Left lung (tissue), 10 donors: ENCODE measurements around the gene PRSS57. TPM values are rescaled to one million over a fixed set of nuclear protein-coding genes. Genes with fewer than 3 reads are reported as not detected.
A peak's percentile ranks its signal among the peaks of the same experiment; 100 is the strongest.

Experiments used
- ATAC-seq: fragments of 200-7000 bp; cut with Tn5 transposase; one replicate; pipeline ENCODE4 v1.9.1; 2020; ENCODE audit warnings: moderate library complexity
- DNase-seq, 4 donors: peaks; one replicate each; pipeline ENCODE4 v3.0.0-alpha.2; 2013 to 2020
- H3K27ac ChIP-seq, 2 donors: fragments of 200-600 bp; sonication (generic) in 1 of 2; one replicate each; pipeline versions ENCODE4 v1.5.0 to v1.8.0; 2020 to 2021
- H3K27me3 ChIP-seq, 2 donors: fragments of 200-600 bp; sonication (generic) in 1 of 2; one replicate each; pipeline versions ENCODE4 v1.5.0 to v1.8.0; 2020 to 2021
- H3K36me3 ChIP-seq, 2 donors: fragments of 200-600 bp; sonication (generic) in 1 of 2; one replicate each; pipeline versions ENCODE4 v1.5.0 to v1.8.0; 2020 to 2021
- H3K4me1 ChIP-seq, 2 donors: fragments of 200-600 bp; one replicate each; pipeline ENCODE4 v1.8.0; 2021
- H3K4me3 ChIP-seq, 2 donors: fragments of 200-600 bp; sonication (generic) in 1 of 2; one replicate each; pipeline versions ENCODE4 v1.5.0 to v1.8.0; 2020 to 2021; ENCODE audit warnings: mild to moderate bottlenecking in 1 of 2
- H3K9me3 ChIP-seq, 2 donors: fragments of 200-600 bp; sonication (generic) in 1 of 2; one replicate each; pipeline versions ENCODE4 v1.5.0 to v1.8.0; 2020 to 2021
- CTCF ChIP-seq, 2 donors: fragments of 200-600 bp; sonication (generic) in 1 of 2; IDR thresholded peaks; one replicate each; pipeline versions ENCODE4 v1.5.0 to v1.8.0; 2021; ENCODE audit warnings: antibody characterized with exemption in 2 of 2
- intact Hi-C, 2 donors: fragments of 100-400 bp; cut with DNase I; formaldehyde crosslinking; loops; one replicate each; pipeline versions ENCODE4 v1.11.2 to v1.14.2; 2022
- polyA plus RNA-seq, 6 donors: library from polyadenylated mRNA; unstranded; fragments of 120-200 nt; gene quantifications; one replicate each; pipeline ENCODE4 v1.2.1, GENCODE V29; 2013; ENCODE audit not compliant: insufficient read length in 6 of 6
- total RNA-seq, 2 donors: library from RNA; stranded (reverse); fragmentation: NEBNext Ultra II Directional; extraction: Animal tissue kit (Norgen Biotek cat#: 25700); gene quantifications; one replicate each; pipeline ENCODE4 v1.2.1, GENCODE V29; 2021
- donor health status: DM: no; HTN: yes; CAD: no.
- donor health status: DM: no; HTN: no; CAD: no.

Gene PRSS57
- total and polyA plus RNA-seq, 8 donors, result 0.15 to 0.50 (median 0.29) TPM; not detected in 2

GRCh38 chr19:661427-662196 lies 33.6 kb downstream of the PRSS57 start:
- ATAC-seq, result peak; percentile 12
- H3K4me3 ChIP-seq, result peak overlapping the region; percentile 97 to 99
- H3K4me1 ChIP-seq, result peaks cover 34 to 70% of the 10 kb centered on the region in 2 donors
- H3K27me3 ChIP-seq, result no peaks in the 10 kb centered on the region
- no peaks in the 10 kb centered on the region for H3K9me3 ChIP-seq
- H3K27ac ChIP-seq, result peak overlapping the region; percentile 83 to 92
- no peak for DNase-seq
- intact Hi-C loops, result loop anchor here in 1 of 2 donors (10.0 kb wide), 1 partner anchor 73 kb away; no protein-coding TSS in a partner anchor
- H3K36me3 ChIP-seq, result peaks cover 0 to 24% of the 10 kb centered on the region in 2 donors
- no peak for TF ChIP-seq CTCF (IDR thresholded peaks at IDR 0.05)

GRCh38 chr19:660793-661426 lies 34.3 kb downstream of the PRSS57 start:
- no peak for ATAC-seq
- peak overlapping the region; percentile 97 to 99 for H3K4me3 ChIP-seq
- no peak for TF ChIP-seq CTCF (IDR thresholded peaks at IDR 0.05)
- peak overlapping the region; percentile 83 to 92 for H3K27ac ChIP-seq
- DNase-seq, result no peak
- no peaks in the 10 kb centered on the region for H3K27me3 ChIP-seq
- H3K9me3 ChIP-seq, result no peaks in the 10 kb centered on the region
- H3K36me3 ChIP-seq, result peaks cover 0 to 25% of the 10 kb centered on the region in 2 donors
- H3K4me1 ChIP-seq, result peaks cover 34 to 70% of the 10 kb centered on the region in 2 donors
- intact Hi-C loops, result loop anchor here in 1 of 2 donors (10.0 kb wide), 1 partner anchor 74 kb away; no protein-coding TSS in a partner anchor

GRCh38 chr19:658916-659839 lies 36.1 kb downstream of the PRSS57 start:
- Histone ChIP-seq H3K4me3 (no peak overlapping the region), H3K36me3 (peaks cover 0 to 37% of the 10 kb centered on the region in 2 donors), H3K4me1 (peaks cover 28 to 59% of the 10 kb centered on the region in 2 donors), H3K27ac (peak overlapping the region in 1 of 2 donors; percentile 48), H3K27me3 (no peaks in the 10 kb centered on the region), H3K9me3 (no peaks in the 10 kb centered on the region)
- intact Hi-C loops, result no loop called here
- no peak for TF ChIP-seq CTCF (IDR thresholded peaks at IDR 0.05)
- ATAC-seq (no peak), DNase-seq (no peak)

GRCh38 chr19:658059-658839 lies 37.0 kb downstream of the PRSS57 start:
- DNase-seq (no peak), ATAC-seq (no peak)
- Histone ChIP-seq H3K27me3 (no peaks in the 10 kb centered on the region), H3K27ac (no peak overlapping the region), H3K36me3 (peaks cover 0 to 46% of the 10 kb centered on the region in 2 donors), H3K4me3 (no peak overlapping the region), H3K9me3 (no peaks in the 10 kb centered on the region), H3K4me1 (peaks cover 21 to 50% of the 10 kb centered on the region in 2 donors)
- intact Hi-C loops, result no loop called here
- no peak for TF ChIP-seq CTCF (IDR thresholded peaks at IDR 0.05)
